Epithelial cell of proximal tubule (primary cell): Measurements from ENCODE around the gene KIF26B. TPM values are rescaled to one million over a fixed set of nuclear protein-coding genes. Genes with fewer than 3 reads are reported as not detected.

Experiments used
- DNase-seq: peaks from one replicate; pipeline ENCODE4 v3.0.0-alpha.2; 2011; ENCODE audit warnings: low read depth
- H3K4me3 ChIP-seq: 2 replicates; pipeline ENCODE4 v1.5.1; 2011; ENCODE audit warnings: low read depth, mild to moderate bottlenecking, low read length
- CTCF ChIP-seq: conservative IDR thresholded peaks from 2 replicates; pipeline ENCODE4 v1.5.1; 2012; ENCODE audit warnings: low read depth, mild to moderate bottlenecking, low read length
- total RNA-seq: library from RNA; depleted of rRNA; stranded (reverse); fragments of >200 nt; gene quantifications from 2 replicates; pipeline ENCODE4 v1.2.3, GENCODE V29; 2015

Gene KIF26B
- total RNA-seq, 1 donor from 2014 or later = 2.8 TPM

GRCh38 chr1:245428681-245429080 is 273.9 kb downstream of the KIF26B start:
- no peak overlapping the region for H3K4me3 ChIP-seq
- no peak for TF ChIP-seq CTCF
- no peak for DNase-seq

- no peak for DNase-seq
- H3K4me3 ChIP-seq = no peak overlapping the region
- TF ChIP-seq CTCF = no peak
These were observed 276.9 kb downstream of the KIF26B start for GRCh38 chr1:245431706-245432105.

- H3K4me3 ChIP-seq = no peak overlapping the region
- DNase-seq = no peak
- no peak for TF ChIP-seq CTCF
These were observed 277.6 kb downstream of the KIF26B start for GRCh38 chr1:245432228-245432875.

- DNase-seq = no peak
- TF ChIP-seq CTCF = no peak
- no peak overlapping the region for H3K4me3 ChIP-seq
These were observed 278.8 kb downstream of the KIF26B start for GRCh38 chr1:245433561-245433960.

GRCh38 chr1:245434280-245434679 is 279.5 kb downstream of the KIF26B start:
- no peak overlapping the region for H3K4me3 ChIP-seq
- no peak for DNase-seq
- peak; percentile 20 for TF ChIP-seq CTCF

GRCh38 chr1:245436407-245436806 is 281.6 kb downstream of the KIF26B start:
- H3K4me3 ChIP-seq = no peak overlapping the region
- no peak for TF ChIP-seq CTCF
- no peak for DNase-seq

- no peak overlapping the region for H3K4me3 ChIP-seq
- no peak for DNase-seq
- no peak for TF ChIP-seq CTCF
These were observed 282.7 kb downstream of the KIF26B start for GRCh38 chr1:245437369-245438062.
